Fibroblast of mammary gland (primary cell): ENCODE measurements around the gene KDM5C.

Source experiments
- DNase-seq: peaks from one replicate; pipeline ENCODE4 v3.0.0-alpha.2; 2010; ENCODE audit warnings: low read depth
- H3K4me3 ChIP-seq: 2 replicates; pipeline ENCODE4 v1.5.1; 2011; ENCODE audit warnings: low read depth, mild to moderate bottlenecking, low read length, moderate library complexity; ENCODE audit not compliant: control insufficient read depth
- TF ChIP-seq, protein P1 (sequence below): conservative IDR thresholded peaks from 2 replicates; pipeline ENCODE4 v1.5.1; 2011; ENCODE audit warnings: low read depth, low read length, inconsistent platforms; ENCODE audit not compliant: control insufficient read depth, insufficient read depth

The KDM5C gene

GRCh38 chrX:53195401-53195800, 29.6 kb downstream of the KDM5C start:
- TF ChIP-seq, protein P1, sequence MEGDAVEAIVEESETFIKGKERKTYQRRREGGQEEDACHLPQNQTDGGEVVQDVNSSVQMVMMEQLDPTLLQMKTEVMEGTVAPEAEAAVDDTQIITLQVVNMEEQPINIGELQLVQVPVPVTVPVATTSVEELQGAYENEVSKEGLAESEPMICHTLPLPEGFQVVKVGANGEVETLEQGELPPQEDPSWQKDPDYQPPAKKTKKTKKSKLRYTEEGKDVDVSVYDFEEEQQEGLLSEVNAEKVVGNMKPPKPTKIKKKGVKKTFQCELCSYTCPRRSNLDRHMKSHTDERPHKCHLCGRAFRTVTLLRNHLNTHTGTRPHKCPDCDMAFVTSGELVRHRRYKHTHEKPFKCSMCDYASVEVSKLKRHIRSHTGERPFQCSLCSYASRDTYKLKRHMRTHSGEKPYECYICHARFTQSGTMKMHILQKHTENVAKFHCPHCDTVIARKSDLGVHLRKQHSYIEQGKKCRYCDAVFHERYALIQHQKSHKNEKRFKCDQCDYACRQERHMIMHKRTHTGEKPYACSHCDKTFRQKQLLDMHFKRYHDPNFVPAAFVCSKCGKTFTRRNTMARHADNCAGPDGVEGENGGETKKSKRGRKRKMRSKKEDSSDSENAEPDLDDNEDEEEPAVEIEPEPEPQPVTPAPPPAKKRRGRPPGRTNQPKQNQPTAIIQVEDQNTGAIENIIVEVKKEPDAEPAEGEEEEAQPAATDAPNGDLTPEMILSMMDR: no peak
- H3K4me3 ChIP-seq: no peak overlapping the region
- peak; percentile 10 for DNase-seq

DNA sequence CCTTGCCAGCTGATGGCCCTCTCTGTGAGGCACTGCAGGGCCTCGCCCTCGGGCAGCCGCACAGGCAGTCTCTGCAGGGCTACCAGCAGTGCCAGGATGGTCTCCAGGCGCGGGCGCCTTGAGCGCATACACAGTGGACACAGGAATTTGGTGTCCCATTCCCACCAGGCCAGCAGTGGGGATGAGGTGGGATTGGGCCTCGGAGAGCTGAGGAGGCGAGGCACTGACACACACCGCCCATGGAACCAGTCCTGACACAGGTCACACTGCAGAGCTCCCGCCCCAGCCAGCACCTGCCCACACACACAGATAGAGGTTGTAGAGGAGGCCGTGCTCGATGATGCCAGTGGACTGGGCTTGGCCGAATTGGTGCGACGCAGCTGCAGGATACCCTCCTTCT, 30.7 kb downstream of the KDM5C start:
- TF ChIP-seq, protein P1: no peak
- H3K4me3 ChIP-seq: no peak overlapping the region
- DNase-seq: no peak

DNA sequence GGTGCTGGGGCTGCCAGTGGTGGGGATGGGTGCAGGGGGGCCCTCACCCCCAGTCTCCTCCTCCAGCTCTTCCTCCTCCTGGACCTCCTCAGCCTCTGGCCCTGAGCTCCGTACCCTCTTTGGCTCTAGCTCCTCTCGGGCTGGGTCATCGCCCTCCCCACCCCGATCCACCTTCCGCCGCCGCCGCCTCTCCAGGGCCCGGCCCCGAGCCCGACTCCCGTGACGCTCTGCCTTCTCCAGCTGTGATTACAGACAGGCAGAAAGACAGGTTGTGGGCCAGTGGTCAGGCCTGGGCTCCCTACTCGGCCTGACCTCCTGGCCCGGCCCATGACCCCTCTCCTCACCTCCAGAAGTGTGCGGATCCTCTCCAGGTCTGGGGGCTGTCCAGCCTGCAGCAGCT, 31.9 kb downstream of the KDM5C start:
- H3K4me3 ChIP-seq: no peak overlapping the region
- no peak for DNase-seq
- TF ChIP-seq, protein P1: no peak

DNA sequence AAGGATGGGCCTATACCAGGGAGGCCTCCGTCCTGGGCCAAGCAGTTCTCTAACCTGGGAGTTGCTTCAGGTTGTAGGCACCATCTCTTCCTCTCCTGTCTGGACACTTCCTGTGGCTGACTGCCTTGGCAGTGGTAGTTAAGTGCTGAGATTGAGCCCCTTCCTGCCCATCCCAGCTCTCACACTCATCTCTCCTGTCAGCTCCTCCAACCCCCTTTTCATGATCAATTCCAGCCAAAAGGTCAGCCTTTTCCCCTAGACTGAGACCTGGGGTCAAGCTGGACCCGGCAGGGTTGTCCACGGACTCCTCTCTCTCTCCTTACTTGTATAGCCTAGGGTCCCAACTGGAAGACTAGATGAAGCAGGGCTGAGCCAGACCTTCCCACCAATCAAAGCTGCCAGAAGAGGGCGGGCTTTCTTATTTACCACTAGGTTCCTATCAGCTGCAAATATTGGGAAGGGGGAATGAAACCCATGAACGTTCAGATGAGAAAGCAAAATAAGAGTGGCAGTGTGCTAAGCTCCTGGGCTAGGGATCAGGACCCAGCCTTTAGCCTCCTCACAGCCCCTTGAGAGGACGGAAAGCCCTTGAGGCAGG, 34.5 kb downstream of the KDM5C start:
- H3K4me3 ChIP-seq: no peak overlapping the region
- peak; percentile 11 for DNase-seq
- TF ChIP-seq, protein P1: peak; percentile 29

- TF ChIP-seq, protein P1: no peak
- DNase-seq: peak; percentile 18
- H3K4me3 ChIP-seq: no peak overlapping the region
Observed at GRCh38 chrX:53188763-53189162, 36.2 kb downstream of the KDM5C start.

DNA sequence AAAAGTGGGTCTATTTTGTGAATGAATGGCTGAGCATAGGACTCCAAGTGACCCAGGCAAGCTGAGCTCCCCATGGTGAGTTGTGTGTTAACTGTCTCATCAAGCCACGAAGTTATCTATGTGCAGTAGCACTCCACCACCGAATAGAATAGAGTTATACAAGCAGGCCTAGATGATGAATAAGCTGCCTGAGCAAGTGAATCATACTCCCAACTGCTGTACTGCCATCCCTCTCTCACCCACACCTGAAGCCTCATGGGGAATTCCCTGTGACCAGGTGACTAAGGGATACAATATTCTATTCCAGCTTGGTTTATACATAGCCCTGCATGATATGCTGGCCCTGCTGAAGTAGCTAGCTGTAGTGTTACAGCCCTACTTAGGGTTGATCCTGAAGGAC, 38.7 kb downstream of the KDM5C start:
- peak; percentile 25 for DNase-seq
- TF ChIP-seq, protein P1: no peak
- H3K4me3 ChIP-seq: no peak overlapping the region

GRCh38 chrX:53184836-53185235, 40.2 kb downstream of the KDM5C start:
- TF ChIP-seq, protein P1: no peak
- peak; percentile 46 for DNase-seq

More at GRCh38 chrX:53184836-53185235, 40.2 kb downstream of the KDM5C start:
- H3K4me3 ChIP-seq: no peak overlapping the region
